GM20431 (cell line): ENCODE data around the gene ALK.
"Not testable (repeated sequence)": the region's sequence is repeated elsewhere in the genome, so short reads cannot be mapped to it uniquely, and the experiment has no call there.

Experiments
- in situ Hi-C: fragments of 300-500 bp; cut with MseI, MboI; formaldehyde crosslinking; loops from one replicate; pipeline ENCODE4 v1.15.0; 2020; ENCODE audit warnings: low sequenced_read_pairs; ENCODE audit not compliant: unreplicated experiment

ALK gene

DNA sequence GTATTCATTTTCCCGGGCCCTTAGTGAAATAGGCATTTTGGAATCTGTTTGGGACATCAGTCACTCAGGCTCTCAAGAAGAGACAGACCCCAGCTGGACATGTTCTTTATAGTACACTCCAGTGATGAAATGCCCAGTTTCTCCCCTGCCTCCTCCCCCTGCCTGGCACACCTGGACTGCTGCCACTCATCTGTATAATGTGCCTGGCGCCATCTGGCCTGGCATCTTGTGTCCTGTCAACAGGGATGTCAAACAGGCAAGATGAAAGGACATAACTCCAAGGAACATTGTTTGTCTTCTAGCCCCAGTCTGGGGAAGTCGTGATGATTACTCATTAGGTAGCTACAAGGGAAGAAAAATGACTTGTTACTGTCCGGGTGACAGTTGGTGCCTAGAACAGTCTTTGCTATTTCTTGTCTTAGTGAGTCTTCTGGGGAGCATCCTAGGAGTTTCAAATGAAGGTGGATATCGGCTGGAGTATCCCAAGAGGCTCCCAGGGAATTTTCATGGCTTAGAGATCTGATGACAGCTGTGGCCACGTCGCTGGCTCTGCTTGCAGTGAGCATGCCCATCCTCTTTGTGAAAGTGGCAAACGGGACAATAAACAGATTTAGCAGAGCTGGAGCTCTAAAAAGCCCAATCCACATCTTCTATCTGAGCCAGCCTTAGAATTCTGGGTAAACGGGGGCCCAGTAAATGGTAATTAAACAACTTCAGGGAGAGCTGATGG is 153.6 kb downstream of the ALK start:
- in situ Hi-C loops, result no loop called here

DNA sequence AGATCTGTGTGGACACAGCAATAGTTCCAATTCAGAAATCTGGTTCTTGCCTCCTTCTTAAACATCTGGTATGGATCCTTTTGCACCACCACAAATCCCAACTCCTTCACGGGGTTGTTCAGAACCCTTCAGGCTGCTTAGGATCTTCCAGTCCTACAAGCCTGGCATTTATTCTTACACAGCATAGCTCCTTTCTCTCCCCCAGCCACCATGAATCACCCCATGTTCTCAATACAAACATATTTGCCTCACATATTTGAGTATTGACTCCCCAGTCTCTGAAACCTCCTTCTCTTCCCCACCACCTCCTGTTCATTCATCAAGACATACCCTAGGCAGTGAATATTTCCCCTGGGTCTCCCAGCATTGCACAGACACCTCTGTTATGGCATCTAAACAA is 155.2 kb downstream of the ALK start:
- in situ Hi-C loops, result no loop called here

DNA sequence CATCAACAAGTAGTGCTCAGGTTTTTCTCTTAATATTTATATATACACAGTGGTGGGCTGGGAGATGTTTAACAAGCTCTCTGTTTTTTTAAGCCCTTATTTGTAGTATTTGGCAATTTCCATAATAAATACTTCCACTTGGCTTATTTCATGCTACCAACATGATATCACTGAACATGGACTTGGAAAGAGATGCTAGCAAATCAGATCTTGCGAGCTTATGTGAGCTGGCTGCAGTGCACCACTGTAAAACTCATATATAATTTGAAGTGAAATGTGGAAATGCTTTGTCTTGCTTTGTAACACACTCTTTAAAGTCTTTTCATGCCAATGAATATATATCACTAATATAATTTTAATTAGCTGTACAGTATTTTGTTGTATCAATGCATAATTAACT is 155.7 kb downstream of the ALK start:
- in situ Hi-C loops, result no loop called here

GRCh38 chr2:29763371-29763770 is 158.0 kb downstream of the ALK start:
- in situ Hi-C loops, result no loop called here

- in situ Hi-C loops, result no loop called here
These were observed 159.1 kb downstream of the ALK start for GRCh38 chr2:29762239-29762638.

DNA sequence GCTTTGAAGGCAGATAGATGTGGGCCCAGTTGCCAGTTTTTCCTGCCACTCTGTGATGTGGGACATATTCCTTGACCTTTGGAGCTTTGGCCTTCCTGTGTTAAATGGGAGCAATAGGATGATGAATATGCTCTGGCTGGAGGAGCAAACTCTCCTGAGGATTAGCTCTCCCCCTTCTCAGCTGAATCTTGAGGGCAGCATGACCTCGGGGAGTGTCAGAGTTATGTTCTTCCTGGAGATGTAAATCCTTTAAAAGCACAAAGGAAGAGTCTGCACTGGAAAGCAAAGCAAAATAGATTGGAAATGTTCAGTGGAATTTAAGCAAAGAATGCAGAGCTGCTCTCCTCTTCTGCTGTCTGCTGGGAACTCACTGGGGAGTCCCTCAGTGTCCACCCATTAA is 160.1 kb downstream of the ALK start:
- in situ Hi-C loops, result no loop called here

GRCh38 chr2:29760008-29760407 is 161.4 kb downstream of the ALK start:
- in situ Hi-C loops, result no loop called here

DNA sequence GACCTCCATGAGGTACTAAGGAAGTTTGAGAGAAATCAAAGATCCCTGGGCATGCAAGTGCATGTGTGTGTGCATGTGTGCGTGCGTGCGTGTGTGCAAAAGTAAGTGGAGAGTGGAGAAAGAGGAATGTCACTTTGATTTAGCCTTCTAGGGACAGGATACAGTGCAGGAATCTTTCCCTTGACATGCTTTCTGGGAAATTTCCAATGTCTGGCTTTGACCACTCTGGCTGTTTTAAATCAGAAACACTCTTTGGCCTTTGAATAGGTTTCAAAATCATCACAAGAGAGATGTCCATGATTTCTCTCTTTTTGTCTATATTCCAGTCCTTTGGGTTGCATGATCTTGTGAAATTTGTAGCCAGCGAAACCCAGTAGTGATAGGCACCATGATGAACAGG is 162.0 kb downstream of the ALK start:
- in situ Hi-C loops, result no loop called here

- in situ Hi-C loops, result no loop called here
These were observed 165.6 kb downstream of the ALK start for GRCh38 chr2:29755829-29756228.

DNA sequence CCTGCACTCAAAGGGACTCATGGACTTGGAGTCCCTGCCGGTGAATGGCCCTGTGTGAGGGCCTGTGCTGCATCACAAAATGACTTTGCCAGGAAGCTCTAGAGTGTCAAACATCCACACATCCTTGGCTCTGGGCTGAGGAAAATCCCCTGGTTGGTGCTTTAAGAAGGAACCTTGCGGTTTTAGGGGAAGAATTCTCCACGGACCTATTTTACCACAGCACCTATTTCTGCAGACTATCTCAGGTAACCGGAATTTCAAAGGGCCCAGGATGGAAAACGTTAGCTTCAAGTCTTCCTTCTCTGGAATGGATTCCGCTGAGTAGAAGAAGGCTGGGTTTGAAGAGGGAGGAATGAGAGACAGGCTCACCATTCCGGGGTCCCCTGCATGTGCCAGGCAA is 166.2 kb downstream of the ALK start:
- in situ Hi-C loops, result no loop called here

GRCh38 chr2:29753671-29754444 is 167.5 kb downstream of the ALK start:
- in situ Hi-C loops, result no loop called here

DNA sequence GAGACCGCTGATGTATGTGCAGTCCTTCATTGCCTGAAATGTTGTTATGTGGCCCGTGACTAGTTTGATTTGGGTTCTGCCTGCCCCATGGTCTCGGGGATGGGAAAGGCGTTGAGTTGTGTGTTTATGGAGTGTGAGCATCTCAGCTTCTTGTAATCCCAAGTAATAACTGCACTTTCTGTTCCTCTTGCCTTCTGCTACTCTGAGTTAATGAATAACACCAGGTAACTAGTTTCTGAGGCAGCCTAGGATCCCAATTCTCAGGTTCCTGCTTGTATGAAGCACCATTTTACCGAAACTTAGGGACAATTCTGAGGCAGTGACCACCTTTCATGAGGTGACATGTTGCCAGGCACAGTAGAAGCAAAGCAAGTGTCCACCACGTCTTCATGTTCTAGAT is 170.0 kb downstream of the ALK start:
- in situ Hi-C loops, result no loop called here

DNA sequence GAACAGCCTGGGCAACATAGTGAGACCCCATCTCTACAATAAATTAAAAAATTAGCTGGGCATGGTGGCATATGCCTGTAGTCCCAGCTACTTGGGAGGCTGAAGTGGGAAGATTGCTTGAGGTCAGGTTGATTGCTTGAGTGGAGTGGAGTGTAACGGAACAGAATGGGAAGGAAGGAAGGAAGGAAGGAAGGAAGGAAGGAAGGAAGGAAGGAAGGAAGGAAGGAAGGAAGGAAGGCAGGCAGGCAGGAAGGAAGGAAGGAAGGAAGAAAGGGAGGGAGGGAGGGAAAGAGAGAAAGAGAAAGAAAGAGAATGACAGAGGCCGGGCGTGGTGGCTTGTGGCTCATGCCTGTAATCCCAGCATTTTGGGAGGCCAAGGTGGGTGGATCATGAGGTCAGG is 170.9 kb downstream of the ALK start:
- in situ Hi-C loops, result not testable (repeated sequence)

GRCh38 chr2:29749843-29750242 is 171.5 kb downstream of the ALK start:
- in situ Hi-C loops, result no loop called here

DNA sequence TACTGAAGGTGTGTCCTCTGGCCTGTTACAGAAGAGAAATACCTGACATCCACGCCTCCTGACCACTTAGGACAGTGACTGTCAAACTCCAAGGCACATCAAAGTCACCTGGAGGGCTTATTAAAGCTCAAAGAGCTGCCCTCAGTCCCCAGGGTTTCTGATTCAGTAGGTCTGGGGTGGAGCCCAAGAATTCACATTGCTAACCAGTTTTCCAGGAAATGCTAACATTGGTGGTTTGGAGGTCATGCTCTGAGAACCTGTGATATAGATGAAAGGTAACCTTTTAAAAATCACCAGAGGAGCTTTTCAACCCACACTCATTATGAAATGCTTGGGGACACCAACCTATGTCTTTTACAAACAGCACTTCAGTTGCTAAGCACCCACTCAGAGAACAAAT is 172.3 kb downstream of the ALK start:
- in situ Hi-C loops, result no loop called here

DNA sequence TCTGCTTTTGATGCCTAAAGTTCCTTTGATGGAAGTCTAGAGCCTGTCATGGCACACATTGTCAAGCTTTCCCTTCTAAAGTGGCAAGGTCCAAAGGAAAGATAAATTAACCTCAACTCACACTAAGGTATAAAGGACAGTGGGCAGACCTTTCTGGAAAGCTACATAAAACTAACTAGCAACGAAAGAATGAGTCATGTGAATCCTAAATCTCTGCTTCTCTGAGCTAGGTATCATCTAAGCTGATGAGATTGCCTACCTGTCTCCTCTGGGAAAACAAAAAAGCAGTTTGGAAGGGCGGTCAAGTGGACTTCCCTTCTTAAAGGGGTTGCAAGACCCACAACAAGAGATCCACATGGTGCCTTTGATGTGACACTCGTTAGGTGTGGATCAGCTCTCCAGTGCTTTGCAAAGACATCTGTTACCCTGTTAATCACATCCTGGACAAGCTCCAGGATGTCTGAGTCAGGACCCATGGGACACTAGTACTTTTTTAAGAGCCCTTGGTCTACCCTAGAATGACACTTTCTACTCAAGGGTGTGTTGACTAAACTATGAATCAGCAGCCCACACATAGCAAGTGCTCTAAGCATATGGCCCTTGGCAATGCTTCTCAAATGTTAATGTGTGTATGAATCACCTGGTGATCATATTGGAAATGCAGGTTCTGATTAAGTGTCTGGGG is 173.5 kb downstream of the ALK start:
- in situ Hi-C loops, result no loop called here

DNA sequence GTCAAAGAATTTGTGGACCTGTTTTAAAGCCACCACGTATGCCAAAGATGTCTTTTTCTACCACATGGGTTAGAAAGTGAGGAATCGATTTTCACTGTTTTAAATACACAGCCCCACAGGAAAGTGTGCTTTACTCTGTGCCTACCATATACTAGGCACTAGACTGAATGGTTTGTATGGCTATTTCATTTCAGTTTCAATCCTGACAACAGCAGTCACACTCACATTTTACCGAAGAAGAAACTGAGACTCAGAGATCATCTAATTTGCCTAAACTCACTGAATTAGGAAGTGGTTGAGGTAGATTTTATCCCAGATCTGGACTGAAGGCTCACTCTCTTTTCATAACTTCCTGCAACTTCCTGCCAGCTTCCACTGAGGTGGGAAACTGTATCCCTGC is 176.4 kb downstream of the ALK start:
- in situ Hi-C loops, result no loop called here

- in situ Hi-C loops, result no loop called here
These were observed 177.9 kb downstream of the ALK start for GRCh38 chr2:29743516-29743915.

- in situ Hi-C loops, result no loop called here
These were observed 178.7 kb downstream of the ALK start for GRCh38 chr2:29742656-29743055.

DNA sequence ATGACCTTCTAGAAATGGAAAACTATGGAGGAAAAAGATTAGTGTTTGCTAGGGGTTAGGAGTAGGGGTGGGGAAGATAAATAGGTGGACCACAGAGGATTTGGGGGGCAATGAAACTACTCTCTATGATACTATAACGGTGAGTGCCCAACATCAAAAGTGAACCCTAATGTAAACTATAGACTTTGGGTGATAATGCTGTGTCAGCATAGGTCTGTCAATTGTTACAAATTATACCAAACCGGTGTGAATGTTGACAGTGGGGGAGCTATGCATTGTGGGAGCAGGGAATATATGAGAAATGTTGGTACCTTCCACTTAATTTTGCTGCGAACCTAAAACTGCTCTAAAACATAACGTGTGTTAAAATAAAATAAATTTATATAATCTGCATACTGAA is 180.3 kb downstream of the ALK start:
- in situ Hi-C loops, result no loop called here

- in situ Hi-C loops, result no loop called here
These were observed 187.4 kb downstream of the ALK start for GRCh38 chr2:29733965-29734364.
